GM12891 (cell line): ENCODE measurements around the gene EYA3.

ENCODE experiments used
- PAX5 ChIP-seq: IDR thresholded peaks from 2 replicates; pipeline ENCODE4 v1.6.1; 2011; ENCODE audit warnings: low read length, moderate library complexity, mild to moderate bottlenecking; ENCODE audit not compliant: insufficient read depth, severe bottlenecking
- POLR2A ChIP-seq: IDR thresholded peaks from 2 replicates; pipeline ENCODE4 v1.6.1; 2011; ENCODE audit warnings: low read depth, low read length, control low read depth
- POLR2AphosphoS5 ChIP-seq: IDR thresholded peaks from 2 replicates; pipeline ENCODE4 v1.6.1; 2011; ENCODE audit warnings: low read depth, low read length, control low read depth
- SPI1 ChIP-seq: IDR thresholded peaks from 2 replicates; pipeline ENCODE4 v1.6.1; 2011; ENCODE audit warnings: low read depth, low read length, control low read depth
- TAF1 ChIP-seq: IDR thresholded peaks from 2 replicates; pipeline ENCODE4 v1.6.1; 2011; ENCODE audit warnings: low read depth, low read length, control low read depth

DNA sequence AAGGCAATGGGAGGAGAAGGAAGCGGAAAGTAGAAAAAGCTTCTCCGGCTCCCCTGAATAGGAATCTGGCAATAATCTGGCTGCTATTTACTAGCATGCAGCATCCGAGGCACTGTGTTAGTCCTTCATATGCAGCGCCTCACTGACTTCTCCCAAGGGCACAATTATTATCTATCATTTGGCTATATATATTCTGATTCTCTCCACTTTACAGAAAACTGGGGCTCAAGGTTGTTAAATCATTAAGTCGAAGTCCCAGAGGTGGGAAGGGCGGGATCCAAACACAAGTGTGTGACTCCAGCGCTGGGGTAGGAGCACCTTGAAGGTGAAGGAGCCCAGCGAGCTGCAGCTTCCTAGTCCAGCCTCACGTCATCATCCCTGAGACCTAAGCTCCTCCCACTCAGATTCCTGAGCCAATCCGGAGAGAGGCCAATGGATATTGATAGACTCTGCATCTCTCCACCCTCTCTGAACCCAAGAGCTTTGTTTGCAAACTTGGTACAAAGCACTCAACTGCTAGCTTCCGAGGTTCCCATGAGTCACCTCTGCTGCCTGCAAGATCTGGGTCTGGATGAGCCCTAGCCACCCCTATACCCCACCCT lies 16.6 kb upstream of the EYA3 start:
- TF ChIP-seq POLR2A, result no peak
- no peak for TF ChIP-seq SPI1
- no peak for TF ChIP-seq POLR2AphosphoS5
- TF ChIP-seq TAF1, result no peak
- no peak for TF ChIP-seq PAX5
